ENCODE measurements around the gene TSEN15.

Gene TSEN15

GRCh38 chr1:184051485-184052193 lies at the start of gene TSEN15:
Gene TSEN15, plus strand, starts transcription at chr1:184051730. Its CDS starts 26 bp downstream, at chr1:184051756.
- no peak for DNase-seq (ENCODE audit: low read depth, low spot score)
- ChIA-PET POLR2A (interaction anchor here (0.7 to 1.7 kb wide), 6 partner anchors 15 to 407 kb away, joined by 3 to 11 read pairs (median 3); partner anchors contain the start of gene COLGALT2), CTCF (interaction anchor here (0.7 to 2.5 kb wide), 11 partner anchors 12 to 641 kb away, joined by 3 to 10 read pairs (median 4); no protein-coding TSS in a partner anchor)
- TF ChIP-seq, protein P1, sequence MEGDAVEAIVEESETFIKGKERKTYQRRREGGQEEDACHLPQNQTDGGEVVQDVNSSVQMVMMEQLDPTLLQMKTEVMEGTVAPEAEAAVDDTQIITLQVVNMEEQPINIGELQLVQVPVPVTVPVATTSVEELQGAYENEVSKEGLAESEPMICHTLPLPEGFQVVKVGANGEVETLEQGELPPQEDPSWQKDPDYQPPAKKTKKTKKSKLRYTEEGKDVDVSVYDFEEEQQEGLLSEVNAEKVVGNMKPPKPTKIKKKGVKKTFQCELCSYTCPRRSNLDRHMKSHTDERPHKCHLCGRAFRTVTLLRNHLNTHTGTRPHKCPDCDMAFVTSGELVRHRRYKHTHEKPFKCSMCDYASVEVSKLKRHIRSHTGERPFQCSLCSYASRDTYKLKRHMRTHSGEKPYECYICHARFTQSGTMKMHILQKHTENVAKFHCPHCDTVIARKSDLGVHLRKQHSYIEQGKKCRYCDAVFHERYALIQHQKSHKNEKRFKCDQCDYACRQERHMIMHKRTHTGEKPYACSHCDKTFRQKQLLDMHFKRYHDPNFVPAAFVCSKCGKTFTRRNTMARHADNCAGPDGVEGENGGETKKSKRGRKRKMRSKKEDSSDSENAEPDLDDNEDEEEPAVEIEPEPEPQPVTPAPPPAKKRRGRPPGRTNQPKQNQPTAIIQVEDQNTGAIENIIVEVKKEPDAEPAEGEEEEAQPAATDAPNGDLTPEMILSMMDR (IDR thresholded peaks at IDR 0.05; ENCODE audit: insufficient read depth, low read length, missing control alignments): no peak
- H3K4me3 ChIP-seq (ENCODE audit: low read depth, low read length): peak within 1 kb of the TSS; percentile 81

DNA sequence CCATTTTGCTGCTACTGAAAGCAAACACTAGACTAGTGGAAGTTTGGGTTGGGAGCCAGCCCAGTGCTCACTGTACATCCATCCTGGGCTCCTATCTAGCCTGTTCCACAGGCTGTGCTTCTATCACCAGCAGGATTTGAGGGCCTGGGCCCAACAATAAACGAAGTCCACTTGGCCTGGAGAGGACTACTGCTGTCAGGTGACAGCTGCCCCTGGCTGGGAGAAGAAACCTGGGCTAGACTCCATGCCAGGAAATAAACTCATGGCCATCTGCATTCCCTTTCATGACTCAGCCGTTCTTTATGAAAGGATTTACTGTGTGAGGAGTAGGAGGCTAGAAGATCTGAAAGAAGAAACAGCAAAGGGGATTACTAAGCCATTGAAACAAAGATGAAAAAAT lies 49.5 kb upstream of the TSEN15 start:
- POLR2A ChIA-PET: no interaction called here
- CTCF ChIA-PET: interaction anchor here (0.8 kb wide), 1 partner anchor 347 kb away, joined by 3 read pairs; no protein-coding TSS in a partner anchor
- no peak overlapping the region for H3K4me3 ChIP-seq (ENCODE audit: low read depth, low read length)
- TF ChIP-seq, protein P1 (IDR thresholded peaks at IDR 0.05; ENCODE audit: insufficient read depth, low read length, missing control alignments): no peak
- DNase-seq (ENCODE audit: low read depth, low spot score): peak; percentile 70

- CTCF ChIA-PET: no interaction called here
- no peak overlapping the region for H3K4me3 ChIP-seq (ENCODE audit: low read depth, low read length)
- POLR2A ChIA-PET: no interaction called here
- TF ChIP-seq, protein P1 (IDR thresholded peaks at IDR 0.05; ENCODE audit: insufficient read depth, low read length, missing control alignments): no peak
- no peak for DNase-seq (ENCODE audit: low read depth, low spot score)
These were observed 46.6 kb upstream of the TSEN15 start for GRCh38 chr1:184004935-184005334.

DNA sequence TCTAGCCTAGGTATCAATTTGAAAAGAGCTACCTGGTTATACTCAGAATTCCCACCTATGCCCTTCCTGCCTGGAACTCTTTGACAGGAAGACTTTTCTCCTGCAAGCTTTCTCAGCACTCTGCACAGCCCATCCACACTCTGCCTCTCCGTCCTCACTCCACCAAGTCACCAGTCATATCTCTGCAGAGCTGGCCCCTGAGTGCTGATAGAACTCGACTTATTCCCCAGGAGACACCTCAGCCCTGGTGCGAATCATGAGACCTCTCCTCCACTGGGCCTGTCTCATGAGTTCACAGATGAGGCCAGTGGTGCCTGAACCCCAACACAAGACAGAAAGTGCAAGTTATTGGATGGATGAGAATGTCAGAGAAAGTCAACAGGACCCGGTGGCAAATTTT lies 46.0 kb upstream of the TSEN15 start:
- POLR2A ChIA-PET: no interaction called here
- DNase-seq (ENCODE audit: low read depth, low spot score): no peak
- CTCF ChIA-PET: interaction anchor here (1.2 kb wide), 1 partner anchor 23 kb away, joined by 3 read pairs; no protein-coding TSS in a partner anchor
- TF ChIP-seq, protein P1 (IDR thresholded peaks at IDR 0.05; ENCODE audit: insufficient read depth, low read length, missing control alignments): no peak
- no peak overlapping the region for H3K4me3 ChIP-seq (ENCODE audit: low read depth, low read length)

DNA sequence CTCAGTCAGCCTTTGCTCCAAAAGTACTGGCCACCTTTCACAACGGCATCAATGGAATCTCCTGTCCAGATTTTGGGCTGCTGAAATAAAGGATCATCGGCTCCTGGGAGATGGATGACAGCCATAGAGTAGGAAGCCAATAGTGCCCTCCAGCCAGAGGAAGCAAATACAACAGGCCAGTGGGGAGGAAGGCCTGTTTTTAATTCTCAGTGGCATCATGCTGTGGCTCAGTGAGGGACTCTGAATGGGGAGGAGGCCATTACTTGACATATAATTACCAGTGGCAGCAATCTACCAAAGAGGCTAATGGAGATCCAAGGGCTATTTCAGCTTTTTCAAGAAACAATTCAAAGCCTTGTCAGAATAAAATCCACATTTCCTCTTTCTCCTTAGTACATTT lies 40.7 kb upstream of the TSEN15 start:
- H3K4me3 ChIP-seq (ENCODE audit: low read depth, low read length): no peak overlapping the region
- ChIA-PET POLR2A (no interaction called here), CTCF (no interaction called here)
- TF ChIP-seq, protein P1 (IDR thresholded peaks at IDR 0.05; ENCODE audit: insufficient read depth, low read length, missing control alignments): no peak
- no peak for DNase-seq (ENCODE audit: low read depth, low spot score)

- no peak for DNase-seq (ENCODE audit: low read depth, low spot score)
These were observed 39.3 kb upstream of the TSEN15 start for GRCh38 chr1:184012187-184012586.

More at GRCh38 chr1:184012187-184012586, 39.3 kb upstream of the TSEN15 start:
- CTCF ChIA-PET: no interaction called here
- POLR2A ChIA-PET: no interaction called here
- TF ChIP-seq, protein P1 (IDR thresholded peaks at IDR 0.05; ENCODE audit: insufficient read depth, low read length, missing control alignments): no peak
- no peak overlapping the region for H3K4me3 ChIP-seq (ENCODE audit: low read depth, low read length)
